NCI-H2107 treated with DMSO at 0.1 percent for 48 hours (cell line): Measurements from ENCODE around the gene RANBP2.

Source experiments
- DNase-seq: peaks from one replicate; lab custom pipeline; 2025; ENCODE audit not compliant: unreplicated experiment; lab: John Stamatoyannopoulos, UW

The RANBP2 gene

GRCh38 chr2:108776475-108776874 is 57.2 kb downstream of the RANBP2 start:
- DNase-seq: no peak

- no peak for DNase-seq
Observed at GRCh38 chr2:108778857-108779256, 59.6 kb downstream of the RANBP2 start.

- no peak for DNase-seq
Observed at GRCh38 chr2:108786008-108786353, 66.7 kb downstream of the RANBP2 start.

GRCh38 chr2:108786354-108787215 is 67.3 kb downstream of the RANBP2 start, which contains the start of gene CCDC138:
Gene CCDC138 (plus strand): TSS chr2:108786771. CDS start chr2:108786823, 52 bp downstream.
- peak; percentile 58 for DNase-seq

- no peak for DNase-seq
Observed at GRCh38 chr2:108787216-108787541, 67.9 kb downstream of the RANBP2 start.

- no peak for DNase-seq
Observed at GRCh38 chr2:108803045-108803736, 83.9 kb downstream of the RANBP2 start.

- no peak for DNase-seq
Observed at GRCh38 chr2:108805032-108805431, 85.8 kb downstream of the RANBP2 start.

- DNase-seq: no peak
Observed at GRCh38 chr2:108805782-108806181, 86.5 kb downstream of the RANBP2 start.

GRCh38 chr2:108806371-108807113 is 87.3 kb downstream of the RANBP2 start:
- no peak for DNase-seq

GRCh38 chr2:108809936-108810335 is 90.7 kb downstream of the RANBP2 start:
- DNase-seq: no peak

GRCh38 chr2:108810993-108811957 is 92.0 kb downstream of the RANBP2 start:
- DNase-seq: no peak

- no peak for DNase-seq
Observed at GRCh38 chr2:108813732-108814131, 94.5 kb downstream of the RANBP2 start.

GRCh38 chr2:108820482-108820881 is 101.2 kb downstream of the RANBP2 start:
- no peak for DNase-seq

- DNase-seq: no peak
Observed at GRCh38 chr2:108823286-108823685, 104.0 kb downstream of the RANBP2 start.

GRCh38 chr2:108824316-108825070 is 105.2 kb downstream of the RANBP2 start:
- DNase-seq: no peak

GRCh38 chr2:108825254-108825653 is 106.0 kb downstream of the RANBP2 start:
- no peak for DNase-seq

- DNase-seq: no peak
Observed at GRCh38 chr2:108825736-108826135, 106.5 kb downstream of the RANBP2 start.

GRCh38 chr2:108829578-108830310 is 110.5 kb downstream of the RANBP2 start:
- DNase-seq: no peak

GRCh38 chr2:108833219-108833618 is 113.9 kb downstream of the RANBP2 start:
- no peak for DNase-seq
